Prostate gland (tissue), 2 donors: ENCODE data around the gene MEIOB. TPM values are rescaled to one million over a fixed set of nuclear protein-coding genes. Genes with fewer than 3 reads are reported as not detected.
"Not testable (repeated sequence)": the region's sequence is repeated elsewhere in the genome, so short reads cannot be mapped to it uniquely, and the experiment has no call there.

ENCODE experiments used
- DNase-seq: peaks from one replicate; pipeline ENCODE4 v3.0.0-alpha.2; 2019; ENCODE audit warnings: low spot score
- H3K27ac ChIP-seq, 2 donors: fragments of 200-600 bp; sonication (generic); 2 replicates each; pipeline ENCODE4 v1.5.1; 2017 to 2019
- H3K27me3 ChIP-seq: fragments of 200-600 bp; sonication (generic); replicated peaks from 2 replicates; pipeline ENCODE4 v1.5.1; 2019; ENCODE audit not compliant: insufficient read depth
- H3K36me3 ChIP-seq, 2 donors: fragments of 200-600 bp; sonication (generic); 1 replicate in 1 of 2; 2 replicates in 1 of 2; pipeline versions ENCODE4 v1.5.1 to v1.8.1; 2017 to 2019
- H3K4me1 ChIP-seq: fragments of 200-600 bp; sonication (generic); replicated peaks from 2 replicates; pipeline ENCODE4 v1.5.1; 2019
- H3K4me3 ChIP-seq, 2 donors: fragments of 200-600 bp; sonication (generic); 2 replicates each; pipeline ENCODE4 v1.5.1; 2017 to 2019
- H3K9me3 ChIP-seq: fragments of 200-600 bp; sonication (generic); 2 replicates; pipeline ENCODE4 v1.5.1; 2017
- CTCF ChIP-seq, 4 experiments: fragments of 200-600 bp in 2 of 4; fragments of 450-650 bp in 2 of 4; sonication (generic) in 2 of 4; IDR thresholded peaks; 1 replicate in 3 of 4; 2 replicates in 1 of 4; pipeline ENCODE4 v1.5.1; 2016 to 2019; ENCODE audit warnings: antibody characterized with exemption in 4 of 4, mild to moderate bottlenecking in 2 of 4, moderate library complexity in 2 of 4
- POLR2A ChIP-seq: fragments of 450-650 bp; IDR thresholded peaks from one replicate; pipeline ENCODE4 v1.6.1; 2016; ENCODE audit warnings: antibody characterized with exemption, mild to moderate bottlenecking
- POLR2AphosphoS5 ChIP-seq: sonication (generic); formaldehyde crosslinking; IDR thresholded peaks from one replicate; pipeline ENCODE4 v1.6.1; 2017; ENCODE audit warnings: antibody characterized with exemption
- WGBS: methylation state at CpG from one replicate; pipeline ENCODE4 v1.1.5; 2018; 5-methylcytosine and 5-hydroxymethylcytosine counted together
- intact Hi-C: fragments of 100-400 bp; cut with DNase I; formaldehyde crosslinking; loops from one replicate; pipeline ENCODE4 v1.14.2; 2022
- total RNA-seq, 2 donors: library from RNA; depleted of rRNA; stranded (reverse); fragments of >200 nt; gene quantifications; one replicate each; pipeline ENCODE4 v1.1.0, GENCODE V29; 2016

Gene MEIOB
- total RNA-seq, 2 donors from 2014 or later = 14.4 TPM; not detected in 1

- H3K27ac ChIP-seq = no peak overlapping the region
- H3K36me3 ChIP-seq = no peaks in the 10 kb centered on the region
- no peaks in the 10 kb centered on the region for H3K9me3 ChIP-seq
- no peaks in the 10 kb centered on the region for H3K4me1 ChIP-seq
- intact Hi-C loops = no loop called here
- no peak for TF ChIP-seq POLR2A
- 73% methylated on average over 5 of the region's 5 CpGs for WGBS
- DNase-seq = no peak
- no peak overlapping the region for H3K4me3 ChIP-seq
- H3K27me3 ChIP-seq = no peaks in the 10 kb centered on the region
Measured at GRCh38 chr16:1884889-1885288, 12.9 kb upstream of the MEIOB start.

- Histone ChIP-seq H3K4me1 (no peaks in the 10 kb centered on the region), H3K27ac (no peak overlapping the region), H3K9me3 (no peaks in the 10 kb centered on the region), H3K4me3 (no peak overlapping the region), H3K27me3 (no peaks in the 10 kb centered on the region), H3K36me3 (no peaks in the 10 kb centered on the region)
- TF ChIP-seq POLR2AphosphoS5 = no peak
- no peak for TF ChIP-seq POLR2A
- TF ChIP-seq CTCF (IDR thresholded peaks at IDR 0.05) = no peak
- no peak for DNase-seq
- intact Hi-C loops = no loop called here
- WGBS = 60% methylated on average over 13 of the region's 13 CpGs
Measured at GRCh38 chr16:1884155-1884760, 12.3 kb upstream of the MEIOB start.

- H3K4me3 ChIP-seq, H3K9me3 ChIP-seq, H3K27ac ChIP-seq, intact Hi-C loops, H3K36me3 ChIP-seq, DNase-seq, H3K27me3 ChIP-seq, H3K4me1 ChIP-seq: not testable (repeated sequence)
- WGBS = 89% methylated on average over 9 of the region's 9 CpGs
Measured at GRCh38 chr16:1881172-1881571, 9.2 kb upstream of the MEIOB start.

- Histone ChIP-seq H3K9me3 (no peaks in the 10 kb centered on the region), H3K36me3 (no peaks in the 10 kb centered on the region), H3K4me3 (no peak overlapping the region), H3K27me3 (no peaks in the 10 kb centered on the region), H3K27ac (no peak overlapping the region), H3K4me1 (no peaks in the 10 kb centered on the region)
- intact Hi-C loops = no loop called here
- TF ChIP-seq POLR2A (no peak), CTCF (IDR thresholded peaks at IDR 0.05) (no peak), POLR2AphosphoS5 (no peak)
- DNase-seq = no peak
- 36% methylated on average over 2 of the region's 2 CpGs for WGBS
Measured at GRCh38 chr16:1879477-1879876, 7.5 kb upstream of the MEIOB start.

GRCh38 chr16:1878256-1878655, 6.3 kb upstream of the MEIOB start:
- TF ChIP-seq POLR2A (no peak), POLR2AphosphoS5 (no peak), CTCF (IDR thresholded peaks at IDR 0.05) (no peak)
- H3K9me3 ChIP-seq = no peaks in the 10 kb centered on the region
- no peak overlapping the region for H3K27ac ChIP-seq
- no peaks in the 10 kb centered on the region for H3K27me3 ChIP-seq
- H3K4me3 ChIP-seq = no peak overlapping the region
- H3K36me3 ChIP-seq = no peaks in the 10 kb centered on the region
- no peak for DNase-seq
- WGBS = 60% methylated on average over 5 of the region's 5 CpGs
- no peaks in the 10 kb centered on the region for H3K4me1 ChIP-seq
- intact Hi-C loops = no loop called here

- intact Hi-C loops = no loop called here
- no peak overlapping the region for H3K27ac ChIP-seq
- H3K4me3 ChIP-seq = no peak overlapping the region
- 39% methylated on average over 11 of the region's 11 CpGs for WGBS
- H3K4me1 ChIP-seq = no peaks in the 10 kb centered on the region
- DNase-seq = no peak
- no peaks in the 10 kb centered on the region for H3K9me3 ChIP-seq
- no peaks in the 10 kb centered on the region for H3K36me3 ChIP-seq
- TF ChIP-seq POLR2A (no peak), CTCF (IDR thresholded peaks at IDR 0.05) (no peak), POLR2AphosphoS5 (no peak)
- H3K27me3 ChIP-seq = no peaks in the 10 kb centered on the region
Measured at GRCh38 chr16:1877804-1878203, 5.8 kb upstream of the MEIOB start.
